Lower lobe of right lung (tissue), 2 donors: Measurements from ENCODE around the gene CYS1. TPM values are rescaled to one million over a fixed set of nuclear protein-coding genes. Genes with fewer than 3 reads are reported as not detected.

Source experiments
- ATAC-seq, 2 donors: fragments of 200-7000 bp; cut with Tn5 transposase; one replicate each; pipeline ENCODE4 v1.9.1; 2020 to 2022; ENCODE audit warnings: mild to moderate bottlenecking in 2 of 2, moderate library complexity in 2 of 2
- DNase-seq: peaks from one replicate; pipeline ENCODE4 v3.0.0-alpha.2; 2020
- H3K27ac ChIP-seq: fragments of 200-600 bp; one replicate; pipeline ENCODE4 v1.8.0; 2022
- H3K27me3 ChIP-seq: fragments of 200-600 bp; one replicate; pipeline ENCODE4 v1.8.0; 2022; ENCODE audit warnings: low read depth
- H3K36me3 ChIP-seq: fragments of 200-600 bp; one replicate; pipeline ENCODE4 v1.8.0; 2022; ENCODE audit warnings: mild to moderate bottlenecking
- H3K4me1 ChIP-seq: fragments of 200-600 bp; one replicate; pipeline ENCODE4 v1.8.0; 2022
- H3K4me3 ChIP-seq: fragments of 200-600 bp; one replicate; pipeline ENCODE4 v1.8.0; 2022; ENCODE audit warnings: mild to moderate bottlenecking
- H3K9me3 ChIP-seq: fragments of 200-600 bp; one replicate; pipeline ENCODE4 v1.8.0; 2022
- intact Hi-C: fragments of 100-400 bp; cut with DNase I; formaldehyde crosslinking; loops from one replicate; pipeline ENCODE4 v1.11.0; 2022
- total RNA-seq: library from RNA; stranded (reverse); fragmentation: NEBNext Ultra II Directional; extraction: Animal tissue kit (Norgen Biotek cat#: 25700); gene quantifications from one replicate; pipeline ENCODE4 v1.2.1, GENCODE V29; 2021
- TF ChIP-seq, protein P1 (sequence below): fragments of 200-600 bp; IDR thresholded peaks from one replicate; pipeline ENCODE4 v1.8.0; 2022; ENCODE audit warnings: antibody characterized with exemption, mild to moderate bottlenecking
- donor health status: DM: no; HTN: yes; CAD: no; lungs with severe emphysema.

CYS1 gene
- total RNA-seq, 1 donor from 2014 or later, result 2.6 TPM

DNA sequence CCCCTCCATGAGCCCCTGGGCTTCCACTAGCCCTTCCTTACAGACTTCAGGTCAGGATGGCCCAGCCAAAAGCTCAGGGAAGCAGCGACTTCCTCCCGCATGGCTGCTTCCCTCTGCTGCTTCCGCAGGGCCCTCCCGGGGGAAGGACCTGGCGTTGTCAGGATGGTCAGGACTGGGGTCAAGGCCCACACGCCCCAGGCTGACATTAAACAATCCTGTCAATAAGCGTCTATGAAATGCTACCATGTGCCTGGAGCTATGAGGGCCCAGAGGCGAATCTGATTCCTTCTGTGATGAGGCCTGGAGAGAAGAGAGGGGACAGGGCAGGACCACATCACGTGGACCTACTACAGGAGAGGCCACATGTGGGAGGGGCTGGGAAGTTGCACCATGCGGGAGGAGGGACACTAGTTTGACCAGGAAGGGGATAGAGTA lies 17.3 kb downstream of the CYS1 start:
- Histone ChIP-seq H3K4me1 (peaks cover under 1% of the 10 kb centered on the region), H3K27ac (no peak overlapping the region), H3K36me3 (no peaks in the 10 kb centered on the region), H3K9me3 (no peaks in the 10 kb centered on the region), H3K4me3 (no peak overlapping the region), H3K27me3 (no peaks in the 10 kb centered on the region)
- intact Hi-C loops, result no loop called here
- no peak for DNase-seq
- TF ChIP-seq, protein P1, sequence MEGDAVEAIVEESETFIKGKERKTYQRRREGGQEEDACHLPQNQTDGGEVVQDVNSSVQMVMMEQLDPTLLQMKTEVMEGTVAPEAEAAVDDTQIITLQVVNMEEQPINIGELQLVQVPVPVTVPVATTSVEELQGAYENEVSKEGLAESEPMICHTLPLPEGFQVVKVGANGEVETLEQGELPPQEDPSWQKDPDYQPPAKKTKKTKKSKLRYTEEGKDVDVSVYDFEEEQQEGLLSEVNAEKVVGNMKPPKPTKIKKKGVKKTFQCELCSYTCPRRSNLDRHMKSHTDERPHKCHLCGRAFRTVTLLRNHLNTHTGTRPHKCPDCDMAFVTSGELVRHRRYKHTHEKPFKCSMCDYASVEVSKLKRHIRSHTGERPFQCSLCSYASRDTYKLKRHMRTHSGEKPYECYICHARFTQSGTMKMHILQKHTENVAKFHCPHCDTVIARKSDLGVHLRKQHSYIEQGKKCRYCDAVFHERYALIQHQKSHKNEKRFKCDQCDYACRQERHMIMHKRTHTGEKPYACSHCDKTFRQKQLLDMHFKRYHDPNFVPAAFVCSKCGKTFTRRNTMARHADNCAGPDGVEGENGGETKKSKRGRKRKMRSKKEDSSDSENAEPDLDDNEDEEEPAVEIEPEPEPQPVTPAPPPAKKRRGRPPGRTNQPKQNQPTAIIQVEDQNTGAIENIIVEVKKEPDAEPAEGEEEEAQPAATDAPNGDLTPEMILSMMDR, result no peak
- ATAC-seq, result no peak

DNA sequence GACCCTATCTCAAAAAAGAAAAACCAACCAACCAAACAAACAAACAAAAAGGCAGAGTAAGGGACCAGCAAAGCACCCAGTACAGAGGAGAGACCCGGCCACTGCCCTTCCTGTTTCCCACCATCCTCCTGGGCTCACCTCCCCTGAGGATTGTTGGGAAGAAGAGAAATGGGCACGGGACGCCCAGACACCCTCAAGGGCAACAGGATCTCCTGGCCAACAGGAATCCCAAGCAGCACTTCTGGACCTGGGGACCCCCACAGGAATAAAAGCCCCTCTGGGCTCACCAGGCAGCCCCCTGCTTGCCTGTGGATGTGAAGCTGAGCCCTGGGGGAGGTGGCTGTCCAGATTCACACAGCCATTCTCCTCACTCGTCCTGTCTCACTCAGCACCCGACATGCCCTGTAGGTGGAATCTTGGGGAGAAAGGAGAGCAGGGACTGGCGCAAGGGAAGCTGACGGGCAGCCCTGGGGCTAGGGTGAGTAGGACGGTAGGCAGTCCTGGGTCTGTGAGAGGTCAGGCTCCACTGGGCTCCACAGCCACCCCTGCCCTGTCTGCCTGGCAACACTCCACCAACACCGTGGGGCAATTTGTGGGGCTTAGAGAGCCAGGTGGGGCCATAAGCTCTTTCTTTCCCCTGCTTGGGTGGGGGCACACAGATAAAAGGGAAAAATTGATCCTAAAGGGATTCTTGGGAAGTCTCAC lies 18.8 kb downstream of the CYS1 start:
- Histone ChIP-seq H3K4me1 (peaks cover 16% of the 10 kb centered on the region), H3K36me3 (no peaks in the 10 kb centered on the region), H3K9me3 (no peaks in the 10 kb centered on the region), H3K27ac (no peak overlapping the region), H3K27me3 (no peaks in the 10 kb centered on the region), H3K4me3 (no peak overlapping the region)
- TF ChIP-seq, protein P1, result no peak
- DNase-seq (peak; percentile 22), ATAC-seq (no peak)
- intact Hi-C loops, result no loop called here

DNA sequence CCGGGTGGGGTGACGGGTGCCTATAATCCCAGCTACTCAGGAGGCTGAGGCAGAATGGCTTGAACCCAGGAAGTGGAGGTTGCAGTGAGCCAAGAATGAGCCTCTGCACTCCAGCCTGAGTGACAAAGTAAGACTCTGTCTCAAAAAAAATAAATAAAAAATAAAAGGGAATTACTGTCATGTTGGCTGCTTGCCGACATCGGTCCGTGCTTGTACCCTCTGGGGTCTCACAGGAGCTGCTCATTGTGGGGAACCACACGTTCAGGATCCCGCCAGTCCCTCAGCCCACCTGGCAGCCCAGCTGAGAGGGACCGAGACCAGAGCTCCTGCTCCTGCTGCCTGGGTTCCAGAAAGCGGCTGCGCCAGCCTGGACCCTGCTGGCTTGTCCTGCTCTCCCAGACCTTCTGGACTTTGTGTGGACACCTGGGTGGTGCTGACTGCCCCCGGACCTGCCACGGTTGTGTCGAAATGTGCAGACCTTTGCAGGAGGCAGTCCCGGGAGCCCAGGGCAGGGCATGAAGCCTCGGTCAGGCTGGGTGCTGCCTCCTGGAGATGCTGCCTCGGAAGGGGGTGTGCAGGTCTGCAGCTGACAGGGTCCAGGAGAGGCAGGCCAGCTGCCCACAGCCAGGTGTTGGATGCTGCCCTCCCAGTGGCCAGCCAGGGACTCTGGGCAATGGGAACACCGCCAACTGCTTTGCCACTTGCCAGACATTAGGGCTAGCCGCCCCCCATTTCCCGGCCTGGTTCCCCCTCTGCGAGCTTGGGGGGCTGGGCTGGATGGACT lies 20.5 kb downstream of the CYS1 start:
- peak; percentile 36 for DNase-seq
- Histone ChIP-seq H3K27me3 (no peaks in the 10 kb centered on the region), H3K4me3 (no peak overlapping the region), H3K27ac (no peak overlapping the region), H3K4me1 (peaks cover 20% of the 10 kb centered on the region), H3K9me3 (no peaks in the 10 kb centered on the region), H3K36me3 (peaks cover 11% of the 10 kb centered on the region)
- intact Hi-C loops, result no loop called here
- TF ChIP-seq, protein P1, result no peak
- no peak for ATAC-seq

DNA sequence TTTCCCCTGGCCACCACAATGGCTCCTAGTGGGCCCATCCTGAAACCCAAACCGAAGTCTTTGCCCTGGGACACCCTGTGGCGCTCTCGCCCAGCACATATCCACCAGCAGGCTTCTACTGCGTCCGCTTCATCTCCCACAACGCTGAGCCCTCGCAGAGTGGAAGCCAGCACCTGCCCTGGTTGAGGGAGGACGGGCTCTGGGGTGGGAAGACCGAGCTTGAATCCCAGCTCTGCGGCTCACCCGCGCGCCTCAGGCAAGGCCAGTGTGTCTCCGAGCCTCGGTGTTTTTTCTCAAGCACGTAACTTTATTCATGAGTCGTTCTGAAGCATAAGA lies 21.2 kb downstream of the CYS1 start:
- no peaks in the 10 kb centered on the region for H3K9me3 ChIP-seq
- H3K27ac ChIP-seq, result no peak overlapping the region
- ATAC-seq (no peak), DNase-seq (peak; percentile 32)
- H3K4me3 ChIP-seq, result no peak overlapping the region
- TF ChIP-seq, protein P1, result no peak
- H3K36me3 ChIP-seq, result peaks cover 19% of the 10 kb centered on the region
- no peaks in the 10 kb centered on the region for H3K27me3 ChIP-seq
- intact Hi-C loops, result no loop called here
- H3K4me1 ChIP-seq, result peaks cover 26% of the 10 kb centered on the region

DNA sequence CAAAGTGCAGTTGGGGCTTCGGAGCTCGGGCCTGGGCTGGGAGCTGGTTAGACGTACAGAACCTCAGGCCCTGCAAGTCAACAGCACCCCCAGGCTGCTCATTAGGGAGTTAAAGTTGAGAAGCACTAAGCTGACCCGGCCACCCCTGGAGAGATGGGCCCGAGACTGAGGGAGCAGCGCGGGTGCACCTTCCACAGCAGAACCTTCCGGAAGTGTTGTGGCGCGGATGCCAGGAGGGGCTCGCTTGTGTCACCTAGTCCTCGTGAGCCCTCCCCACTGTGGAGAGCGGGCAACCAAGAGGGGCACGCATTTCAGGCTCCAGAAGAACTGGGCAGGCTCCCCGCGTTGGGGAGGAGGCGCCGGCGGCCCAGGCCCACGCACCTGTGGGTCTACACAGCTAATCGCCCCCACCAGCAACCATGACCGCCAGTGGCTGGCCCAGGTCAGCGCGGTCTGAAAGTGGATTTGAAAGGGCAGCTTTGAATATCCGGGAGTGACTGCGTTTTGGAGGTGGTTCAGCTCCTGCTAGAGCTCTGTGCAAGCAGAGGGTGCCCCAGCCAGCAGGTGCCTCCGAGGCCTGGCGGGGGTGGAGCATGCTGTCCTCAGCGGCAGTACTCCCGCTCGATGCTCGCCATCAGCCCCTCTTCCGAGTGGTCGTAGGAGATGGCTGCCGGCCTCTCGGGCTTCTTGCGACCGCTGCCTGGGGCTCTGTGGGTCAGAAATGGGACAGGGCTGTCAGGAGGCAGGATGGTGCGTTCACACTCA lies 21.8 kb downstream of the CYS1 start:
- TF ChIP-seq, protein P1, result no peak
- DNase-seq (peak; percentile 38), ATAC-seq (no peak)
- H3K9me3 ChIP-seq, result no peaks in the 10 kb centered on the region
- peaks cover 31% of the 10 kb centered on the region for H3K4me1 ChIP-seq
- no peaks in the 10 kb centered on the region for H3K27me3 ChIP-seq
- intact Hi-C loops, result no loop called here
- peaks cover 24% of the 10 kb centered on the region for H3K36me3 ChIP-seq
- H3K27ac ChIP-seq, result peak overlapping the region; percentile 62
- no peak overlapping the region for H3K4me3 ChIP-seq
